Measurements from ENCODE around the gene RFX3. TPM values are rescaled to one million over a fixed set of nuclear protein-coding genes. Genes with fewer than 3 reads are reported as not detected.

Gene RFX3
- total and polyA plus RNA-seq, 2 of the 13 experiments (the other 11 are each of a cell fraction or from before 2014, with no cell fraction given): 2.7 to 5.3 TPM

DNA sequence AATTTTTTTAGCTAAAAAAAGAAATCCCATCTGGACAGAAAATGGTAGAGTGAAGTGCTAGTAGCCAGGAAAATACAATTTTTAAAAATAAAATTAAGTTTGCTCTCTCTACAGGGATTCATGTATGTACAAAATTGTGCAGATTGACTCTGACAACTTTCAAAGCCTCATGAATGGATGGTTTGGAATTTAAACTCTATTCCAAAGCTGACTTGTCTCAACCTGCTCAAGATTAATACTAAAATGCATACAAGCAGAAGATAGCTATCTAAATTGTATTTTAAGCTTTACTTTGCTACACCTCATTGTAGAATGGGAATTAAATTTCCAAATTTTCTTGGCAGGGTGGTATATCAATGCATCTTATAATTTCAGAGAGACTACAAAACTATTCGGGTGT lies 257.6 kb downstream of the RFX3 start:
- H4K20me1 ChIP-seq (ENCODE audit: insufficient read depth, low read length): no peaks in the 10 kb centered on the region
- WGBS (ENCODE audit: low lambda C conversion rate): 93% methylated on average over 1 of the region's 1 CpG
- ATAC-seq (no peak), FAIRE-seq (no peak), DNase-seq (ENCODE audit: low spot score) (no peak)
- H3K9me3 ChIP-seq (ENCODE audit: low read length): no peaks in the 10 kb centered on the region
- H3K9ac ChIP-seq (ENCODE audit: insufficient read depth, low read depth, low read length): no peak overlapping the region
- ChIA-PET CTCF (ENCODE audit: low intra/inter-chr PET ratio, low total read pairs) (no interaction called here), POLR2A (no interaction called here)
- no peak overlapping the region for H3K4me3 ChIP-seq (replicated peaks in 1 of 3; ENCODE audit: insufficient read depth in 1 of 3, low read depth in 2 of 3, low read length in 3 of 3)
- no TSS peak for BruUV-seq (replicated peaks)
- no peak overlapping the region for H2AFZ ChIP-seq (ENCODE audit: low read length)
- no peaks in the 10 kb centered on the region for H3K36me3 ChIP-seq (replicated peaks in 1 of 2; ENCODE audit: control insufficient read depth in 1 of 2, insufficient read depth in 2 of 2, low read length in 2 of 2)
- H3K27ac ChIP-seq (ENCODE audit: extremely low read length, insufficient read depth, low read length): no peak overlapping the region
- no peaks in the 10 kb centered on the region for H3K79me2 ChIP-seq (ENCODE audit: insufficient read depth, low read length)
- no peak overlapping the region for H3K4me2 ChIP-seq (ENCODE audit: low read depth, low read length)
- no peaks in the 10 kb centered on the region for H3K4me1 ChIP-seq (ENCODE audit: insufficient read depth, low read length)
- intact Hi-C loops (cut with micrococcal nuclease; ENCODE audit: unreplicated experiment) (no loop called here), in situ Hi-C loops (cut with HindIII; ENCODE audit: extremely low pct_ligation_motif_present, low pct_unique_long_range_greater_than_20kb) (no loop called here)
- H3K27me3 ChIP-seq (ENCODE audit: control insufficient read depth in 1 of 2, insufficient read depth in 2 of 2, low read length in 2 of 2): no peaks in the 10 kb centered on the region
- TF ChIP-seq, protein P1, sequence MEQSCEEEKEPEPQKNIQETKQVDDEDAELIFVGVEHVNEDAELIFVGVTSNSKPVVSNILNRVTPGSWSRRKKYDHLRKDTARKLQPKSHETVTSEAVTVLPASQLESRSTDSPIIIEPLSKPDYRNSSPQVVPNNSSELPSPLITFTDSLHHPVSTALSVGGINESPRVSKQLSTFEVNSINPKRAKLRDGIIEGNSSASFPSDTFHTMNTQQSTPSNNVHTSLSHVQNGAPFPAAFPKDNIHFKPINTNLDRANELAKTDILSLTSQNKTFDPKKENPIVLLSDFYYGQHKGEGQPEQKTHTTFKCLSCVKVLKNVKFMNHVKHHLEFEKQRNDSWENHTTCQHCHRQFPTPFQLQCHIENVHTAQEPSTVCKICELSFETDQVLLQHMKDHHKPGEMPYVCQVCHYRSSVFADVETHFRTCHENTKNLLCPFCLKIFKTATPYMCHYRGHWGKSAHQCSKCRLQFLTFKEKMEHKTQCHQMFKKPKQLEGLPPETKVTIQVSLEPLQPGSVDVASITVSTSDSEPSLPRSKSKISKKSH (CRISPR knock-in tag; IDR thresholded peaks at IDR 0.05; ENCODE audit: borderline replicate concordance): no peak
- TF ChIP-seq, protein P2, sequence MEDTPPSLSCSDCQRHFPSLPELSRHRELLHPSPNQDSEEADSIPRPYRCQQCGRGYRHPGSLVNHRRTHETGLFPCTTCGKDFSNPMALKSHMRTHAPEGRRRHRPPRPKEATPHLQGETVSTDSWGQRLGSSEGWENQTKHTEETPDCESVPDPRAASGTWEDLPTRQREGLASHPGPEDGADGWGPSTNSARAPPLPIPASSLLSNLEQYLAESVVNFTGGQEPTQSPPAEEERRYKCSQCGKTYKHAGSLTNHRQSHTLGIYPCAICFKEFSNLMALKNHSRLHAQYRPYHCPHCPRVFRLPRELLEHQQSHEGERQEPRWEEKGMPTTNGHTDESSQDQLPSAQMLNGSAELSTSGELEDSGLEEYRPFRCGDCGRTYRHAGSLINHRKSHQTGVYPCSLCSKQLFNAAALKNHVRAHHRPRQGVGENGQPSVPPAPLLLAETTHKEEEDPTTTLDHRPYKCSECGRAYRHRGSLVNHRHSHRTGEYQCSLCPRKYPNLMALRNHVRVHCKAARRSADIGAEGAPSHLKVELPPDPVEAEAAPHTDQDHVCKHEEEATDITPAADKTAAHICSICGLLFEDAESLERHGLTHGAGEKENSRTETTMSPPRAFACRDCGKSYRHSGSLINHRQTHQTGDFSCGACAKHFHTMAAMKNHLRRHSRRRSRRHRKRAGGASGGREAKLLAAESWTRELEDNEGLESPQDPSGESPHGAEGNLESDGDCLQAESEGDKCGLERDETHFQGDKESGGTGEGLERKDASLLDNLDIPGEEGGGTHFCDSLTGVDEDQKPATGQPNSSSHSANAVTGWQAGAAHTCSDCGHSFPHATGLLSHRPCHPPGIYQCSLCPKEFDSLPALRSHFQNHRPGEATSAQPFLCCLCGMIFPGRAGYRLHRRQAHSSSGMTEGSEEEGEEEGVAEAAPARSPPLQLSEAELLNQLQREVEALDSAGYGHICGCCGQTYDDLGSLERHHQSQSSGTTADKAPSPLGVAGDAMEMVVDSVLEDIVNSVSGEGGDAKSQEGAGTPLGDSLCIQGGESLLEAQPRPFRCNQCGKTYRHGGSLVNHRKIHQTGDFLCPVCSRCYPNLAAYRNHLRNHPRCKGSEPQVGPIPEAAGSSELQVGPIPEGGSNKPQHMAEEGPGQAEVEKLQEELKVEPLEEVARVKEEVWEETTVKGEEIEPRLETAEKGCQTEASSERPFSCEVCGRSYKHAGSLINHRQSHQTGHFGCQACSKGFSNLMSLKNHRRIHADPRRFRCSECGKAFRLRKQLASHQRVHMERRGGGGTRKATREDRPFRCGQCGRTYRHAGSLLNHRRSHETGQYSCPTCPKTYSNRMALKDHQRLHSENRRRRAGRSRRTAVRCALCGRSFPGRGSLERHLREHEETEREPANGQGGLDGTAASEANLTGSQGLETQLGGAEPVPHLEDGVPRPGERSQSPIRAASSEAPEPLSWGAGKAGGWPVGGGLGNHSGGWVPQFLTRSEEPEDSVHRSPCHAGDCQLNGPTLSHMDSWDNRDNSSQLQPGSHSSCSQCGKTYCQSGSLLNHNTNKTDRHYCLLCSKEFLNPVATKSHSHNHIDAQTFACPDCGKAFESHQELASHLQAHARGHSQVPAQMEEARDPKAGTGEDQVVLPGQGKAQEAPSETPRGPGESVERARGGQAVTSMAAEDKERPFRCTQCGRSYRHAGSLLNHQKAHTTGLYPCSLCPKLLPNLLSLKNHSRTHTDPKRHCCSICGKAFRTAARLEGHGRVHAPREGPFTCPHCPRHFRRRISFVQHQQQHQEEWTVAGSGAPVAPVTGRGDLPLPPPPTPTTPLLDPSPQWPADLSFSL (CRISPR knock-in tag; IDR thresholded peaks at IDR 0.05): no peak
- TF ChIP-seq ZMAT3 (CRISPR knock-in tag; conservative IDR thresholded peaks at IDR 0.05) (no peak), TOPORS (CRISPR knock-in tag; IDR thresholded peaks at IDR 0.05) (no peak), ZNF563 (CRISPR knock-in tag; IDR thresholded peaks at IDR 0.05) (no peak), ZBTB2 (CRISPR knock-in tag; IDR thresholded peaks at IDR 0.05; ENCODE audit: low read depth) (no peak), TRIM24 (CRISPR knock-in tag; IDR thresholded peaks at IDR 0.05) (no peak), ZSCAN30 (CRISPR knock-in tag; IDR thresholded peaks at IDR 0.05) (no peak), TEAD3 (CRISPR knock-in tag; optimal IDR thresholded peaks at IDR 0.05; ENCODE audit: borderline replicate concordance) (no peak), HES4 (CRISPR knock-in tag; IDR thresholded peaks at IDR 0.05; ENCODE audit: borderline replicate concordance) (no peak)
- TF ChIP-seq, protein P3, sequence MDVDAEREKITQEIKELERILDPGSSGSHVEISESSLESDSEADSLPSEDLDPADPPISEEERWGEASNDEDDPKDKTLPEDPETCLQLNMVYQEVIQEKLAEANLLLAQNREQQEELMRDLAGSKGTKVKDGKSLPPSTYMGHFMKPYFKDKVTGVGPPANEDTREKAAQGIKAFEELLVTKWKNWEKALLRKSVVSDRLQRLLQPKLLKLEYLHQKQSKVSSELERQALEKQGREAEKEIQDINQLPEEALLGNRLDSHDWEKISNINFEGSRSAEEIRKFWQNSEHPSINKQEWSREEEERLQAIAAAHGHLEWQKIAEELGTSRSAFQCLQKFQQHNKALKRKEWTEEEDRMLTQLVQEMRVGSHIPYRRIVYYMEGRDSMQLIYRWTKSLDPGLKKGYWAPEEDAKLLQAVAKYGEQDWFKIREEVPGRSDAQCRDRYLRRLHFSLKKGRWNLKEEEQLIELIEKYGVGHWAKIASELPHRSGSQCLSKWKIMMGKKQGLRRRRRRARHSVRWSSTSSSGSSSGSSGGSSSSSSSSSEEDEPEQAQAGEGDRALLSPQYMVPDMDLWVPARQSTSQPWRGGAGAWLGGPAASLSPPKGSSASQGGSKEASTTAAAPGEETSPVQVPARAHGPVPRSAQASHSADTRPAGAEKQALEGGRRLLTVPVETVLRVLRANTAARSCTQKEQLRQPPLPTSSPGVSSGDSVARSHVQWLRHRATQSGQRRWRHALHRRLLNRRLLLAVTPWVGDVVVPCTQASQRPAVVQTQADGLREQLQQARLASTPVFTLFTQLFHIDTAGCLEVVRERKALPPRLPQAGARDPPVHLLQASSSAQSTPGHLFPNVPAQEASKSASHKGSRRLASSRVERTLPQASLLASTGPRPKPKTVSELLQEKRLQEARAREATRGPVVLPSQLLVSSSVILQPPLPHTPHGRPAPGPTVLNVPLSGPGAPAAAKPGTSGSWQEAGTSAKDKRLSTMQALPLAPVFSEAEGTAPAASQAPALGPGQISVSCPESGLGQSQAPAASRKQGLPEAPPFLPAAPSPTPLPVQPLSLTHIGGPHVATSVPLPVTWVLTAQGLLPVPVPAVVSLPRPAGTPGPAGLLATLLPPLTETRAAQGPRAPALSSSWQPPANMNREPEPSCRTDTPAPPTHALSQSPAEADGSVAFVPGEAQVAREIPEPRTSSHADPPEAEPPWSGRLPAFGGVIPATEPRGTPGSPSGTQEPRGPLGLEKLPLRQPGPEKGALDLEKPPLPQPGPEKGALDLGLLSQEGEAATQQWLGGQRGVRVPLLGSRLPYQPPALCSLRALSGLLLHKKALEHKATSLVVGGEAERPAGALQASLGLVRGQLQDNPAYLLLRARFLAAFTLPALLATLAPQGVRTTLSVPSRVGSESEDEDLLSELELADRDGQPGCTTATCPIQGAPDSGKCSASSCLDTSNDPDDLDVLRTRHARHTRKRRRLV (CRISPR knock-in tag; IDR thresholded peaks at IDR 0.05): no peak

All from HepG2 (cell line).